ENCODE measurements around the gene GTPBP4.
"Not testable (repeated sequence)": the region's sequence is repeated elsewhere in the genome, so short reads cannot be mapped to it uniquely, and the experiment has no call there.

Gene GTPBP4

DNA sequence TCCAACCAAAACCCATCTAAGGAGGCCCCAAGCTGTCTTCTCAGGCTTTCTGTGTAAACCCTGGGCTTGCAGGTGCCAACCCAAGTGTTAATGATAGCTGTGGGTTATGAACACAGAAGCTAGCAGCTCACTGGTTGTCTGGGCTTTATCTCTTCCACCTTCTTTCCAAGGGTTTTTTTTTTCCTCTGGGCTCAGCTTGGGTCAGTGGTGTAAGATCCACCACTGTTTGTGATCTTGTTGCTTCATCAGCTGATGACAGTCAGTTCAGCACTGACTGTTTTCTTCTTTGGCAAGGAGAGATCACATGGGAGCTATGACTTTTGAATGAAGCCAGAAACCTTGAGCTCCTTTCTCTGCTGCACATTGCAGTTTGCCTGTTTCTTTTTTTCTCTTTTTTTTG is 4.6 kb downstream of the GTPBP4 start:
- no peak for DNase-seq

DNA sequence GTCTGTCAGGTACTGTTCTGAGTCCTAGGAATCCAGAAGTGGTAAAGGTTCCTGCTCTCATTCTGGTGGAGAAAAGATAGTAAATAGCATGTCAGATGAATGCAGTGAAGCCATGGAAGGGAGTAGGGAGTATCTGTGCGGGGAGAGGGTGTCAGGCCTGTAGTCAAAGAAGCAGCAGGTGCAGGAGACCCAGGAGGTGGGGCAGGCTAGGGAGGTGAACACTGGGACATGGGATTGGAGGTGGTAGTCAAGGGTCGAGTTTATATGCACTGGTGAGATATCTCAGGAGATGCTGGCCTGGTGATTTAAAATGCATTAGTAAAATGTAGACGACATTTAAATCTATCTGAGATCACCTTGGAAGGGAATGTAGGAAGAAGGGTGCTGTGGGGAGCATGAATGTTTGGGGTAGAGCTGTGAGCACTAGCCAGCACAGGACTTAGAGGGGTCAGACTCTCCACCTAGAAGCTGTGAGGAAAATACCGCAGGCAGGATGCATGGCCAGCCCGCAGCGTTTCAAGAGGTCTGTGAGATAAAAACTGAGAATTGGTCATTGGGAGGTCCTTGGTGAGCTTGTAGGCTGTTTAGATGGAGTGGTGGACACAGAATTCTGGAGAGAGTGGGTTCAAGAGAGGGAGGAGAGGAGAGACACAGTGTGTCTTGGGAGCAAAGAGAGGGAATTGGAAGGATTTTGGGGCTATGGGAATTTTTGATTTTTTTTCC is 6.8 kb downstream of the GTPBP4 start:
- DNase-seq, result no peak

DNA sequence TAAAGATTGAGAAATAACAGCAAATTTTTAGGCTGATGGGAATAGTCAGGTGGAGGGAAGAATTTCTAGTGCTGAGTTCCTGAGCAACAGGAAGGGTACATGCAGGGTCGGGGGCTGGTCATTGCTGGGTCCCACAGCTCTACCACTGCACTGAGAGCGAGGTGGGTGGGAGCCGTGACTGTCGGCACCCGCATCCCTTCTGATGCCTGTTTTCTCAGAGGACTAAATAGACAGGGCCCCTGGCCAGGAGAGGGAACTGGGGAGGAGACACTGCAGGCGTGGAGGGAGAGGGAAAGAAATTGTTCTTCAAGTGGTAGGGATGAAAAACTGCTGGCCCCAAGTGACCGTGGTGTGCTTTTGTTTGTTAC is 7.3 kb downstream of the GTPBP4 start:
- DNase-seq, result no peak

DNA sequence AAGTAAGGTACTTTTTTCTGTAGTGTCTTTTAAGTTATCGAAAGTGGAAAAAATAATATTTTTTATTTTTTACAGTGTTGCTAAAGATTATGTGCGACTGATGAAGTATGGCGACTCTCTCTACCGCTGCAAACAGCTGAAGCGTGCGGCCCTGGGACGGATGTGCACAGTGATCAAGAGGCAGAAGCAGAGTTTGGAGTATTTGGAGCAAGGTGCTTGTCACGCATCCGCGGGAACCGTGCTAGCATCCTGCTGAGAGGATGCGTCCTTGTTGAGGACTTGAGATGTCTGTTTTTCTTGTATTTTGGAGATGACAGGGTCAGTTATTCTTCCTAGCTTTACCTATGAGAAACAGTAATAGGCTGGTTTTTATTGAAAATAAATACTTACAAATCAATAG is 7.8 kb downstream of the GTPBP4 start:
- DNase-seq, result no peak

DNA sequence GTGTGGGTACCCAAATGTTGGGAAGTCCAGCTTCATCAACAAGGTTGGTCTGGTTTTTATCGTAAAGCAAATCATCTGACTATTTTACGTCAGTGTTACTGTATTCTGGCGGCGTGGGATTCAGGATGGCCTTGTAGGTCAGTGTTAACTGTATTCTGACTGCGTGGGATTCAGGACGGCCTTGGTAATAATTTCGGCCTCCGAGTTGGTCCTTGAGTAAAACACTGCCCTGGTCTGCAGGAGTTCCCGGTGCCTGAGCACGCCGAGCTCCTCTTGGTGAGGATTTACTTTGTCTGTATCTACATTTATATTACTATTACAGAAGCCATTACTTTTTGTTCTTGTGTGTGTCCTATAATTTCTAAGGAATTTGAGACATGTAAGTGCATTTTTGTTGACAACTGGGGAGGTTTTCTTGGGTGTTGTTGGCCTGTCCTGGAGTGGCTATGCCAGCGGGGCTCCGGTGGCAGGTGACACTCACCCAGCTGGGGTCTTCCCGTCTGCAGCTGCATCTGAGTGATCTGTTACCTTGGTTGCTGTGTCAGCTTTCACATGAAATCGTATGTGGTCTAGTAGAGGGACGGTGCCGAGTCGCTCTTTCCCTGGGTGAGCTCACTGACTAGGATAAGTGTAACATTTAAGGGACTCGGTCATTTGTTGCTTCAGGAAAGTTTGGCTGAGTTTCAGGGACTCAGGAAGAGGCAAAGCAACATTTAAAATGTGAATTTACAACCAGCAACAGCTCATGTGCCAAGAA is 9.2 kb downstream of the GTPBP4 start:
- no peak for DNase-seq

DNA sequence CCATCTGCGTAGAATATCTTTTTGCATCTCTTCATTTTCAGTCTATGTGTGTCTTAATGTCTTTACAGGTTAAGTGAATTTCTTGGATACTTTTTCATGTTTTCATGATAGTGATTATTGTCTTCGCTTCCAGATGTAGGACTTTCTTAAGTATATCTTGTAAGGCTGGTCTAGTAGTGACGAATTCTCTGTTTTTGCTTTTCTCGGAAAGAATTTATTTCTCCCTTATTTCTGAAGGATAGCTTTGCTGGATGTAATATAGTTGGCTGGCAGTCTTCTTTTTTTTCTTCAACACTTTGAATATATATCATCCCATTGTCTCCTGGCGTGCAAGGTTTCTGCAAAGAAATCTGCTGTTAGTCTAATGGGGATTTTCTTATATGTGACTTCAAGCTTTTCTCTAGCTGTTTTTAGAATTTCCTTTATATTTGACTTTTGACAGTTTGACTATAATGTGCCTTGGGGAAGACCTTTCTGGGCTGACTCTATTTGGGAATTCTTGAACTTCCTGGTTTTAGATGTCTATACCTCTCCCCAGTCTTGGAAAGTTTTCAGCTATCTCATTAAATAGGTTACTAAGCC is 14.3 kb downstream of the GTPBP4 start:
- no peak for DNase-seq

DNA sequence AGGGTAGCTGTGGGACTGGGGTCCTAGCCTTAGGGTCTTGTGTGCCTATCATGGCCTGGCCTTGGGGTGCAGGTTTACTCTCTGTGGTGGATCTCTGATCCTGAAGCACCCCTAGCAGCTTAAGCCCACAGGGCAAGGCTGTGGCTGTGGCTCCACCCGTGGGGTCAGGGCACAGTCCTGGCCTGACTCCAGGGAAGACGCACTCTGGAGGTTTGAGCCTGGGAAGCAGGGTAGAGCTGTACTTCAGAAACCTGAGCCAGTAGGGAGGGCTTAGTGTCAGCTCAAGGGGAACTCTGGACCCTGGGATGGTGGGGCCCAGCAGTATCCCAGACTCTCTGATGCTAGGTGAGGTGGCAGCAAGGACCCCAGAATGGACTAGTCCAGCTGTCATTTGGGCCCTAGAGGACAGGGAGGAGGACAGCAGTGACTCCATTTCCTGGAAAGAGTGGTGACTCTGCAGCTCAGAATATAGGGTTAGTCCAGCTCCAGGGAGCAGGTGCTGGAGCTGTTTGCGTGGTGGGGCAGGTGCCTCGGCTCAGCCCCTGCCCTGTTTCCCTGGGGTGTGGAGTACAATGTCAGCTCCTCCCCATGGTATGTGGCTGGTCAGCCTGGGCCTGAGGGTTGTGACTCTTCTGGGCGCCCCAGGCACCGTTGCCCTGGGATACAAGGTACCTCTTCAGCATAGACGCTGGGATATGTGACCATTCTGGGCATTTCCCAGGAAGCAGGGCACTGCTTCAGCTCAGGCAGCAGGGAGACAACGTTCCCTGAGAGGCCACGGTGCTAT is 15.8 kb downstream of the GTPBP4 start:
- DNase-seq, result no peak

DNA sequence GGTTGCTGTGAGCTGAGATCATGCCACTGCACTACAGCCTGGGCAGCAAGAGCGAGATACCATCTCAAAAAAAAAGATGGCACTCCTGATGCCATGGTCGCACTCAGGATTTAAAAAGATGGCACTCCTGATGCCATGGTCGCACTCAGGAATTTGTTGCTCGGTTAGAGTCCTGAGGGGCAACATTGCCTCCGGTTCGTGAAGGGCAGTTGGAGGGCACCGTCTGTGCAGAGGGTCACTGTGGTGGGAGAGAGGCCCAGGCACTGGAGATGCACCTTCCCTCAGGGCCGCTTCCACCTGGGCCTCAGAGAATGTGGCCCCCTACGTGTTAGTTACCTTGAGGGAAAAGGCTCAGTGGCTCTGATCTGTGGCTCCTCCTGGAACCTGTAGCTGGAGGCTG is 18.3 kb downstream of the GTPBP4 start:
- no peak for DNase-seq

DNA sequence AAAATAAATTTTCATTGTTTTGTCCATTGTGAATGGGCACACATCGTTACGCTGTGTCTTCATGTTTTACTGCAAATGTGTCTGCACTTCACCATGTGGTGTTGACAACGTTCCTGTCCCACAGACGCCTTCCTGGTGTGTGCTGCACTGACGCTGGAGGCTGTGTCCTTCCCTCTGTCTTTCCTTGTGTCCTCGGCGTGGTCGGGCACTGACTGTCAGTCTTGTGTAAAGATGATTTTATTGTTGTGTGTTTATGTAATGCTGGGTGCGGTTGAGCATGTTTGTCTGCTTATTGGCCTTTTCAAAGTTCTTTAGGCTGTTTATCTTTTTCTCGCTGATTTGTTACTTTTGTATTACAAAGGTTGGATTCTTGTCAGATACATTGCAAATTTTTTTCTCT is 19.3 kb downstream of the GTPBP4 start:
- no peak for DNase-seq

DNA sequence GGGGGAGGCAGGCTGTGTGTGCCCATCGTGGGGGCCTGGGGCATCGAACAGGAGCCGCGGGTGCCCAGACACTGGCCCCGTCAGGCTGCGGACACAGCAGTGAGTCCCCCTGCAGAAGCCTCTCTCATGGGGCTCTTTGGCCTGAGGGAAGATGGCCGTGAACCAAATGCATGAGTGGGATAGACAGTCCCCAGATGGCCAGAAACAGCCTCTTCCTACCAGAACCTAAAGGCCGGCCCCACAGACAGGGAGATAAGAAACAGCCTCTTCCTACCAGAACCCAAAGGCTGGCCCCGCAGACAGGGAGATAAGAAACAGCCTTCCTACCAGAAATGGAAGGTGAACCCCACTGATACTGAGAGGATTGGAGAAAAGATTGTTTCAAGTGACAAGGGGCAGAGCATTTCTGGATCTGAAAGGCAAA is 20.8 kb downstream of the GTPBP4 start:
- DNase-seq, result no peak

DNA sequence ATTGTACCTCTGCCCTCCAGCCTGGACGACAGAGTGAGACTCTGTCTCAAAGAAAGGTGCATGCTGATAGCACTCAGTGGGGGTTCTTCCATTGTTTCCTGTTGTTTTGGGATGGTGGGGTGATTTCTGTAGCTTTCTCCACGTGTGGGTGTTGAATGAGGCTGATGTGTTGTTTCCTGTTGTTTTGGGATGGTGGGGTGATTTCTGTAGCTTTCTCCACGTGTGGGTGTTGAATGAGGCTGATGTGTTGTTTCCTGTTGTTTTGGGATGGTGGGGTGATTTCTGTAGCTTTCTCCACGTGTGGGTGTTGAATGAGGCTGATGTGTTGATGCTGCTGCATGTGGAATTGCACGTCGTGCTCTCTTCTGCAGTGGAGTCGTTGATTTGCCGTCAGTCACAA is 21.7 kb downstream of the GTPBP4 start:
- DNase-seq, result not testable (repeated sequence)

DNA sequence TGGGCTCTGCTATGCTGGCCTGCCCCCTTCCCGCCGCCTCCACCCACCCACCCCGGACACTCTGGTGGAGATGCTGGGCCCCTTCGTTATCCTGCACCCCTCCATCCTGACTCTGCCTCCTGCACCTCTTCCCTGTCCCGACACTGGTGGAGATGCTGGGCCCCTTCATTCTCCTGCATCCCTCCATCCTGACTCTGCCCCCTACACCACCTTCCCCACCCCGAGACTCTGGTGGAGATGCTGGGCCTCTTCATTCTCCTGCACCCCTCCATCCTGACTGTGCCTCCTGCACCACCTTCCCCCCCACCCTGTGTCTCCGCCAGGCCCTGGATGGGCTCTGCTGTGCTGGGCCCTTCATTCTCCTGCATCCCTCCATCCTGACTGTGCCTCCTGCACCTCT is 22.5 kb downstream of the GTPBP4 start:
- no peak for DNase-seq

DNA sequence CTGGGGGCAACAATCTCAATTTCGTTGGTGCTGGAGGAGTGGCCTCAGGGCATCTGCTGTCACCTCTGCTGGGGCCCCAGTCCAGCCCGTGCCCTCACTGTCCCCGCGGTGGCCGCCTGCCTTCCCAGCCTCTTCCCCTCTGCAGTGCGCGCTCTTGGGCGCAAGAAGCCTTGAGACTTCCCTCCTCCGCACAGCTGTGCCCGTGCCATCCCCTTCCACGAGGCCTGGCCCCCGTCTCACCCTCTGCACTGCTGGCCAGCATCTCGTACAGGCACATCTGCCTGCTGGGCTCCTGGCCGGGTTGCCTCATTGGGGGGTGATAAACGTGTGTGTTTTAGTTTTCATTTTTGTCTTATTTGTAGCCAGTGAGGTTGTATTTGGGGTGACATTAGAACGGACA is 23.5 kb downstream of the GTPBP4 start:
- no peak for DNase-seq

DNA sequence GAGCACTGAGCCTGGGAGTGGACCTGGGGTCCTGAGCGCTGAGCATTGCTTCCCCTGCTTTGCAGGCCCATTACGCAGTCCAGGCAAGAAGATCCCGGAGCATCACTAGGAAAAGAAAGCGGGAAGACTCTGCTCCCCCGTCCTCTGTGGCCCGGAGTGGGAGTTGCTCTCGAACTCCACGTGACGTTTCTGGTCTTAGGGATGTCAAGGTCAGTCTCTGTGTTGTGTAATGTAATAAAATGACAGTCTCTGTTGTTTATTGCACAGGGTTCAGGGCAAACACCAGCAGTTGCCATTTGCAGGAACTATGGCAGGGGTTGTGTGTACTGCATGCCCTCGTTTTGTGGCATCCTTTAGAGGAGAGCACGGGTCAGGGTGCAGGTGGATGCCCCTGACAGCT is 27.5 kb downstream of the GTPBP4 start:
- no peak for DNase-seq

DNA sequence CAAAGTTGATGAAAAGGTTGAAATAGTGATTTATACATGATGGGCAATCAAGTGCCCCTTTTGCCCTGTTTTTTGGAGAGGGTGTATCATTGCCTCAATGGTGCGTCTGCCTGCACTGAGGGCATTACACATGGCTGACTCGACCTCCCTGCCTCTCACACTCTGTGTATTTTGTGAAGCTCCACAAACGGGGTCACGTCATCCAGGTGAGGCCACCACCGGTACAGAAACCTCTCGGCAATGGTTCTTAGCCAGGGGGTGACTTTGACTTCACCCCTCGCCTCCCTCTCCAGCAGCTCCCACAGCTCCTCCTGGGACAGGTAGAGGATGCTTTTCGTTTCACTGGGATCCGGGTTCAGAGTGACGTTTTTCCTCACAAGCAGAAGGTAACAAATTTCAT is 31.1 kb downstream of the GTPBP4 start:
- no peak for DNase-seq

DNA sequence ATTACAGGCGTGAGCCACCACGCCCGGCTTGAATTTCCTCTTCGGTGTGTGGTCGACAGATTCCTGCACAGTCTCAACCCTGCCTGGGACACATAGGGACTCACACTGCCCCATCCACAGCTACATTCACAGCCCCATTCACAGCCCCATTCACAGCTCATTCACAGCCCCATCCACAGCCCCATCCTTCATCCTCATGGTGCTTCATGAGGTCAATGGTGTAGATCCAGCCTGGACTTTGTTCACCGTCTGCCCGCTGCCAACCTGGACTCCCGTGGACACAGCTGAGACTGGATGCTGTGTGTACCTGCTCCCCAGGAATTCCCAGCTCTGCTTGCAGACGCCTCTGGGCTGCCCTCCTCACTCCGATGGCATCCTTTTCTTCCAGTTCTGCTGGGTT is 32.2 kb downstream of the GTPBP4 start:
- no peak for DNase-seq

DNA sequence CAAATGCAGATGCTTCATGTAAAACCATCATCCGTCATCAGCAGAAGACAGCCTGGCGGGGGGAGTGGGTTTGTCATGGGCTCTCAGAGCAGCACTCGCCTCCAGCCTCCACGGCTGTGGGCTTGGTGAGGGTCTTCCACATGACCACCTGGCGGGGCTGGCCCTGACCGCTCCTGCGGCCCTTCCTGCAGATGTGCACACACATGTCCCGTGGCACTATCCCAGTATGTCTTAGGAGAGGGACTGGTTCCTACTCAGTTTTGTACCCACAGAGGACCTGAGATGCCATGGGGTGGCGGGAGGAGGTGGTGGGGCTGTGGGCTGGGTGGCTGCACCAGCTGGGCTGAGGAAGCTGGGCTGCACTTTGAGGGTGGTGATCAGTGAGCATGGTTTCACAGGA is 32.7 kb downstream of the GTPBP4 start:
- DNase-seq, result no peak

DNA sequence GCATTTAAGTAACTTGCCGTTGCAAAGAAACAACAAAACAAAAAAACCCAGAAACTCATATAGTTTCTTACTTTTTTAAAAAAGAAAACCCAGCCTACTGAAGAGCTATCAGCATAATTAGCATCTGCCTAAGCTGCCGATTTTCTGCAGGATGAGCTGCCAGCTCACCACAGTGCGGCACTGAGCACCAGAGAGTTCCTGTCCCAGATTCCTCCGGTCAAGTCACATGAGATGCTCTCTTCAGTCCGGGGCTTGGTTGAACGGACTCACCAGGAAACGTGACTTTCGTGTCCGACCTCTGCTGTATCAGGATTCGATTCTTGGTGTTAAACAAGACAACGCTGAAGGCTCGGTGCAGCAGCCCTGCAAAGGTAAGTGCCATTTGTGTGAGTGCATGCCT is 34.2 kb downstream of the GTPBP4 start:
- DNase-seq, result no peak

DNA sequence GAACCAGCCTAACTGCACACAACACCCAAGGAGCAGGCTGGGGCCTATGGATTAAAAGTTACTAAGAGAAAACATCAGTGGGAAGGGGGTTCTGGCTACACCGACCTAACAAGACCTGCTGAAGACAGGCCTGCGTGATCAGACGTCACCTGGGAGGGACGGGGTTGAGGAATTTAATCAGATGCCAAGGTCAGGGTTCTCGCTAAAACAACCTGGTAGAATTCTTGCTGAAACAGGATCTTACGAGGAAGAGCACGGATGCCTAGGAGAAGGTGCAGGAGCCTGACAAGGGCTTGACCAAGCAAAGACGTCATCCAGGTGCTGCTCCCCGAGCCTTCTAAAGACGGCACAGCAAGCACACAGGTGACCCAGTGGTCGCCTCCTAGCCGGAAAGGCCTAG is 35.9 kb downstream of the GTPBP4 start:
- no peak for DNase-seq

DNA sequence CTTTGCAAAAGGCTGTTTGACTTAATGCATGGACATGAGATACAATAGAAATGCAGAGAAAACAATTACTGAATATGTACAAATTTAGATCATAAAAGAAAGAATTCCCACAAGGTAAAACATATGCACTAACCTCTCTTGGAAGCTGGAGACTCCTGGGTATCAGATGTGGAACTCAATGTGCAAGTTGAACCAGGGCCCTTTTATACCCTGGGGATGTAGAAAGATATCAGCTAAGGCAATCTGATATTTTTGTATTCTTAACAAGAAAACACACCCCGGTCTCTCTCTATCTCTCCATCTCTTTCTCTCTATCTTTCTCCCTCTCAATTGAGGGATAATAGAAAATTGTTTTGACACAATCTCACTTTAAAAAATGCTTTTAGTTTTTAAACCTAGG is 37.4 kb downstream of the GTPBP4 start, which contains the start of gene IDI2:
TSS of gene IDI2 (minus strand) at position 177 of the 400 bp plus-strand sequence. CDS start 1,136 bp downstream, outside the sequence.
- DNase-seq, result no peak

DNA sequence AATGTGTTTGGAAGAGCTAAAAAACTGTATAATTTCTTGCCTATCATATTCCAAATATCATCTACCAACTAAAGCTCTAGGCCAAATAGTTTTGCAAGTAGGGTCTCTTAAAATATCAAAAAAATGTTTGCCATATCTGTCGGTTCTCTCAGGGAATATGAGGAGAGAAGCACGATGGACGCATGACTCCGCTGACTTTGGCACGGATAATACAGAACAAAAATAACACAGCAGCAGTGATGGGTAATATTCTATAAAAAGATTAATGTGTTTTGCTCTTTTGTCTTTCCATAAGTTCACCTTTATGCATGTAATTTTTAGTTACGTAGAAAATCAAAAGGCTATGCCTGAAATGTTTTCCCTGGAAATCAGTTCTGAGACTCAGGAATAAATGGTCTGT is 38.3 kb downstream of the GTPBP4 start:
- no peak for DNase-seq

DNA sequence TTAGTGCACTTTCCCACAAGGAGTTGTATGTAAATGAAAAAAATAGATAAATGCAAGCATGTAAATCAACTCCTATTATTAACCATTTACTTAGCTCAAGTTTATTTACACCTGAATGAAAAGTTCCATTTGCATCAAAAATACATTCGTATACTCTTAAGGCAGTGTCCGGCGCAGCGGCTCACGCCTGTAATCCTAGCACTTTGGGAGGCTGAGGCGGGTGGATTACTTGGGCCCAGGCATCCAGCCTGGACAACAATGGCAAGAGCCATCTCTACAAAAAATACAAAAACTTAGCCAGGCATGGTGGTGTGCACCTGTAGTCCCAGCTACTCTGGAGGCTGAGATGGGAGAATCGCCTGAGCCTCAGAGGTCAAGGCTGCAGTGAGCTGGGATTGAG is 41.6 kb downstream of the GTPBP4 start:
- DNase-seq, result no peak

DNA sequence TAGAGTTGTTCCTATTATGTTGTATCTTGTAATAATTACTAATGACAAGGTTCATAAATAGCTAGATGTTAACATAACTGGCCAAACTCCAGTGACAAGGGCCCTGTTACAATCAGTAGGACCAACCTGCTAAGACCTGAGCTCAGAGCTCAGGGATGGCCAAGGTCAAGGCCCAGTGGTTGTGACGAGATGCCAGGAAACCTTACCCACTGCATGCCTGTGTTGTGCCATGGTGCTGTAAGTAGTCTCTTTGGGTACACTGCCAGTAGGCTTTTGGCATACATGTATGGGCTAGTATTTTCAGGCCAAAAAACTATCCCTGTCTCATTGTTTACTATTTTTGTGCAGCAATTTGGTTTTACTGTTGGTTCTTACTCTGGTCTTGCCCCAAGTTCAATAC is 45.4 kb downstream of the GTPBP4 start:
- no peak for DNase-seq

DNA sequence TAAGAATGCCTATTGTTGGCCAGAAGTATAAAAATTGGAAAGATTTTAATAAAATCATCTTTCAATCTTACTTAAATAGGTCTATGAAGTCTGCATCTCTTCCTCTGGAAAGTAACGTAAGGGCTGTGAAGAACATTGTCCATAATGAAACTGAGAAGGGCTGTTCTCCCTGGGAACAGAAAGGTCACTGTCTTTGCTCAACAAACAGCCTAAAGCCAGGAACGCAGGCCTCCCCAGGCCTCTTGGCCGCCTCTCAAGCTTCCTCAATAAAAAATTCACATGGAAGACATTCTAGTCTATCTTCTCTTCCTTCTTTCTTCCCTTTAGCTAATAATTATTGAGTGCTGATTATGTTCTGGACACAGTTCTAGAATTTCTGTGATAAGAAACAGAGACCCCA is 46.5 kb downstream of the GTPBP4 start:
- no peak for DNase-seq
